ENCODE results near the gene SV2C. TPM values are rescaled to one million over a fixed set of nuclear protein-coding genes. Genes with fewer than 3 reads are reported as not detected.

Gene SV2C
- total RNA-seq, 2 donors from 2014 or later = not detected

GRCh38 chr5:76190356-76190755, 107.2 kb downstream of the SV2C start:
- Histone ChIP-seq H3K4me3 (ENCODE audit: low read length) (no peak overlapping the region), H3K9me3 (ENCODE audit: control insufficient read depth, low read length) (peaks cover 2% of the 10 kb centered on the region), H3K36me3 (ENCODE audit: control insufficient read depth, insufficient read depth, low read length) (no peaks in the 10 kb centered on the region), H3K9ac (ENCODE audit: extremely low read depth, low read length, poor library complexity, severe bottlenecking) (no peak overlapping the region), H3K4me1 (ENCODE audit: control insufficient read depth, insufficient read depth, low read length) (no peaks in the 10 kb centered on the region), H3K27me3 (ENCODE audit: control insufficient read depth, insufficient read depth, low read length, poor library complexity, severe bottlenecking) (no peaks in the 10 kb centered on the region), H3K27ac (ENCODE audit: low read depth, low read length) (no peak overlapping the region)
- no peak for TF ChIP-seq CTCF (conservative IDR thresholded peaks at IDR 0.05)
- H3K4me1 Mint-ChIP-seq = peaks cover 10% of the 10 kb centered on the region
- 85 to 87% methylated on average over 3 of the region's 3 CpGs for WGBS, 2 experiments (ENCODE audit: insufficient coverage in 1 of 2, insufficient read length in 1 of 2)
- H3K27me3 Mint-ChIP-seq (ENCODE audit: insufficient read depth) = no peaks in the 10 kb centered on the region
- H3K9me3 Mint-ChIP-seq = peaks cover 14% of the 10 kb centered on the region
- H3K27ac Mint-ChIP-seq = no peak overlapping the region
- H3K4me3 Mint-ChIP-seq = no peak overlapping the region
- H3K36me3 Mint-ChIP-seq (ENCODE audit: low read depth) = no peaks in the 10 kb centered on the region
- DNase-seq = no peak

DNA sequence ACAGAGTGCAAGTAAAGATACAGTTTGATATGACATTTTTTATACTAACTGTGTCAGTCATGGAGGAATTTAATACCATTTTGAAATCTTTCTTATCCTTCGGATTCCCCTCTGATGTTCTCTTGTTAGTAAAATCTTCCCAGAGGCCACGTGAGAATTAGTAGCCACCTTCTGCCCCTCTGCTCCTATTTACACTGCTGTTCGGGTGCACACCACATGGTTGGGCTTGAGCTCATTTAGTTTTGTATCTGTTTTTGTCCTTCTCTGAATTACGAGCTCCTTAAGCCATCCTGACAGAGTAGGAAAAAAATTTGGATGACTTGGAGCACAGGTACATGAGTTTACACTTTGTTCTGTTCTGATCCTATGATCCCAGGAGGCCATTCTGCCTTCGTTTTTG, 109.7 kb downstream of the SV2C start:
- Mint-ChIP-seq H3K36me3 (ENCODE audit: low read depth) (no peaks in the 10 kb centered on the region), H3K27ac (no peak overlapping the region), H3K4me3 (no peak overlapping the region), H3K27me3 (ENCODE audit: insufficient read depth) (no peaks in the 10 kb centered on the region), H3K9me3 (no peaks in the 10 kb centered on the region), H3K4me1 (peaks cover 27% of the 10 kb centered on the region)
- TF ChIP-seq CTCF (conservative IDR thresholded peaks at IDR 0.05) = no peak
- WGBS, 2 experiments (ENCODE audit: insufficient coverage in 1 of 2, insufficient read length in 1 of 2) = 88 to 94% methylated on average over 3 to 5 of the region's 5 CpGs
- Histone ChIP-seq H3K4me3 (ENCODE audit: low read length) (no peak overlapping the region), H3K27me3 (ENCODE audit: control insufficient read depth, insufficient read depth, low read length, poor library complexity, severe bottlenecking) (no peaks in the 10 kb centered on the region), H3K9ac (ENCODE audit: extremely low read depth, low read length, poor library complexity, severe bottlenecking) (no peak overlapping the region), H3K4me1 (ENCODE audit: control insufficient read depth, insufficient read depth, low read length) (peaks cover 8% of the 10 kb centered on the region), H3K9me3 (ENCODE audit: control insufficient read depth, low read length) (no peaks in the 10 kb centered on the region), H3K27ac (ENCODE audit: low read depth, low read length) (no peak overlapping the region), H3K36me3 (ENCODE audit: control insufficient read depth, insufficient read depth, low read length) (no peaks in the 10 kb centered on the region)
- no peak for DNase-seq

- Mint-ChIP-seq H3K4me1 (peaks cover 27% of the 10 kb centered on the region), H3K36me3 (ENCODE audit: low read depth) (no peaks in the 10 kb centered on the region), H3K9me3 (no peaks in the 10 kb centered on the region), H3K27me3 (ENCODE audit: insufficient read depth) (no peaks in the 10 kb centered on the region), H3K27ac (no peak overlapping the region), H3K4me3 (no peak overlapping the region)
- no peak for DNase-seq
- no peak for TF ChIP-seq CTCF (conservative IDR thresholded peaks at IDR 0.05)
- Histone ChIP-seq H3K9ac (ENCODE audit: extremely low read depth, low read length, poor library complexity, severe bottlenecking) (no peak overlapping the region), H3K36me3 (ENCODE audit: control insufficient read depth, insufficient read depth, low read length) (no peaks in the 10 kb centered on the region), H3K4me1 (ENCODE audit: control insufficient read depth, insufficient read depth, low read length) (peaks cover 8% of the 10 kb centered on the region), H3K27ac (ENCODE audit: low read depth, low read length) (no peak overlapping the region), H3K9me3 (ENCODE audit: control insufficient read depth, low read length) (no peaks in the 10 kb centered on the region), H3K27me3 (ENCODE audit: control insufficient read depth, insufficient read depth, low read length, poor library complexity, severe bottlenecking) (no peaks in the 10 kb centered on the region), H3K4me3 (ENCODE audit: low read length) (no peak overlapping the region)
Measured at GRCh38 chr5:76193635-76194034, 110.5 kb downstream of the SV2C start.

All from endodermal cell (in vitro differentiated cells).